Type B pancreatic cell (in vitro differentiated cells): Measurements from ENCODE around the gene ARPC1A. TPM values are rescaled to one million over a fixed set of nuclear protein-coding genes. Genes with fewer than 3 reads are reported as not detected.
"Not testable (repeated sequence)": the region's sequence is repeated elsewhere in the genome, so short reads cannot be mapped to it uniquely, and the experiment has no call there.

Experiments
- DNase-seq: peaks from one replicate; pipeline ENCODE4 v3.0.0; 2021; ENCODE audit warnings: mixed read lengths; ENCODE audit not compliant: unreplicated experiment; ENCODE audit errors: extremely low spot score
- H3K27ac Mint-ChIP-seq: 2 replicates; pipeline ENCODE4 v1.8.0; 2021; ENCODE audit warnings: mild to moderate bottlenecking, mixed read lengths
- H3K27me3 Mint-ChIP-seq: 2 replicates; pipeline ENCODE4 v1.8.0; 2021; ENCODE audit warnings: mixed read lengths
- H3K36me3 Mint-ChIP-seq: 2 replicates; pipeline ENCODE4 v1.8.0; 2021; ENCODE audit warnings: mixed read lengths
- H3K4me1 Mint-ChIP-seq: one replicate; pipeline ENCODE4 v1.8.0; 2021; ENCODE audit warnings: mixed read lengths; ENCODE audit not compliant: unreplicated experiment
- H3K4me3 Mint-ChIP-seq: 2 replicates; pipeline ENCODE4 v1.8.0; 2021; ENCODE audit warnings: mild to moderate bottlenecking, mixed read lengths
- H3K9me3 Mint-ChIP-seq: 2 replicates; pipeline ENCODE4 v1.8.0; 2021; ENCODE audit warnings: mixed read lengths
- CTCF ChIP-seq: fragments of 200-600 bp; sonication (generic); conservative IDR thresholded peaks from 2 replicates; pipeline ENCODE4 v1.5.0; 2021; ENCODE audit warnings: antibody characterized with exemption, mild to moderate bottlenecking
- total RNA-seq: library from RNA; stranded (reverse); gene quantifications from 2 replicates; pipeline ENCODE4 v1.2.1, GENCODE V29; 2021; ENCODE audit warnings: low replicate concordance

ARPC1A gene
- total RNA-seq, 1 donor from 2014 or later: 164 TPM

GRCh38 chr7:99408379-99409191 is 82.9 kb downstream of the ARPC1A start, which contains the start of the genes BUD31 and PDAP1:
BUD31 (plus strand) TSS chr7:99408969; CDS start chr7:99411093, 2,124 bp downstream.
PDAP1 (minus strand) TSS chr7:99408597; CDS start chr7:99408548, 49 bp downstream.
- Mint-ChIP-seq H3K36me3 (peaks cover 20% of the 10 kb centered on the region), H3K9me3 (no peaks in the 10 kb centered on the region), H3K4me1 (peaks cover 15% of the 10 kb centered on the region), H3K27me3 (no peaks in the 10 kb centered on the region), H3K27ac (peak within 1 kb of the TSS; percentile 98), H3K4me3 (peak within 1 kb of the TSS; percentile 98)
- no peak for TF ChIP-seq CTCF
- peak; percentile 93 for DNase-seq

- H3K36me3 Mint-ChIP-seq: peaks cover 17% of the 10 kb centered on the region
- no peak for DNase-seq
- H3K9me3 Mint-ChIP-seq: no peaks in the 10 kb centered on the region
- H3K4me3 Mint-ChIP-seq: peak overlapping the region; percentile 98
- TF ChIP-seq CTCF: no peak
- no peaks in the 10 kb centered on the region for H3K27me3 Mint-ChIP-seq
- H3K27ac Mint-ChIP-seq: peak overlapping the region; percentile 98
- peaks cover 15% of the 10 kb centered on the region for H3K4me1 Mint-ChIP-seq
Measured at GRCh38 chr7:99409192-99409572, 83.5 kb downstream of the ARPC1A start.

- Mint-ChIP-seq H3K27me3 (no peaks in the 10 kb centered on the region), H3K4me1 (peaks cover 15% of the 10 kb centered on the region), H3K36me3 (peaks cover 18% of the 10 kb centered on the region), H3K4me3 (peak overlapping the region; percentile 98), H3K27ac (peak overlapping the region; percentile 98), H3K9me3 (no peaks in the 10 kb centered on the region)
- no peak for TF ChIP-seq CTCF
- no peak for DNase-seq
Measured at GRCh38 chr7:99409806-99410205, 84.1 kb downstream of the ARPC1A start.

GRCh38 chr7:99410635-99411034 is 84.9 kb downstream of the ARPC1A start:
- peak overlapping the region; percentile 98 for H3K4me3 Mint-ChIP-seq
- peaks cover 24% of the 10 kb centered on the region for H3K36me3 Mint-ChIP-seq
- DNase-seq: no peak
- peaks cover 15% of the 10 kb centered on the region for H3K4me1 Mint-ChIP-seq
- TF ChIP-seq CTCF: no peak
- H3K9me3 Mint-ChIP-seq: no peaks in the 10 kb centered on the region
- no peaks in the 10 kb centered on the region for H3K27me3 Mint-ChIP-seq
- H3K27ac Mint-ChIP-seq: peak overlapping the region; percentile 98

GRCh38 chr7:99415513-99416127 is 89.9 kb downstream of the ARPC1A start:
- H3K4me1 Mint-ChIP-seq, H3K4me3 Mint-ChIP-seq, H3K27ac Mint-ChIP-seq, H3K9me3 Mint-ChIP-seq, DNase-seq, H3K27me3 Mint-ChIP-seq: not testable (repeated sequence)
- peaks cover 26% of the 10 kb centered on the region for H3K36me3 Mint-ChIP-seq
- TF ChIP-seq CTCF: peak; percentile 76

Other genes starting within 250 kb of the ARPC1A start
- gene SMURF1, start 181.8 kb upstream of the ARPC1A start, total RNA-seq: 22.1 and 31.3 TPM in 2 replicates
- 0.17 and 0.48 TPM in 2 replicates for gene KPNA7, start 117.8 kb upstream of the ARPC1A start, total RNA-seq
- not detected in 2 replicates for gene MYH16, start 53.1 kb upstream of the ARPC1A start, total RNA-seq
- 55.0 and 125 TPM in 2 replicates for gene ARPC1B, start 48.8 kb downstream of the ARPC1A start, total RNA-seq
- 112 and 115 TPM in 2 replicates for gene PDAP1, start 82.7 kb downstream of the ARPC1A start, total RNA-seq
- gene BUD31, start 83.1 kb downstream of the ARPC1A start, total RNA-seq: 102 and 166 TPM in 2 replicates
- gene PTCD1, start 112.9 kb downstream of the ARPC1A start, total RNA-seq: 7.9 and 11.3 TPM in 2 replicates
- gene CPSF4, start 113.0 kb downstream of the ARPC1A start, total RNA-seq: 48.4 and 64.1 TPM in 2 replicates
- 345 and 403 TPM in 2 replicates for gene ATP5MF, start 140.3 kb downstream of the ARPC1A start, total RNA-seq
- gene ZNF789, start 147.0 kb downstream of the ARPC1A start, total RNA-seq: 12.6 and 19.0 TPM in 2 replicates
- gene ZNF394, start 174.4 kb downstream of the ARPC1A start, total RNA-seq: 24.3 and 31.8 TPM in 2 replicates
- gene ZKSCAN5, start 178.8 kb downstream of the ARPC1A start, total RNA-seq: 9.2 and 14.0 TPM in 2 replicates
- 10.2 and 10.8 TPM in 2 replicates for gene FAM200A, start 226.2 kb downstream of the ARPC1A start, total RNA-seq
- gene ZNF655, start 232.7 kb downstream of the ARPC1A start, total RNA-seq: 69.2 and 89.1 TPM in 2 replicates